PC-3 (cell line): Measurements from ENCODE around the gene ARIH2. TPM values are rescaled to one million over a fixed set of nuclear protein-coding genes. Genes with fewer than 3 reads are reported as not detected.
A peak's percentile ranks its signal among the peaks of the same experiment; 100 is the strongest.

Source experiments
- ATAC-seq: fragments of 200-7000 bp; cut with Tn5 transposase; 2 replicates; pipeline ENCODE4 v1.9.1; 2020; ENCODE audit warnings: mild to moderate bottlenecking, moderate library complexity
- BruUV-seq: library from RNA; stranded (reverse); fragments of 400-500 nt; replicated peaks from 2 replicates; lab custom pipeline; 2021; lab: Mats Ljungman, UMichigan
- CTCF ChIA-PET: fragments of 300-600 bp; sonication (Branson Sonifier 250); formaldehyde crosslinking; loops from one replicate; lab custom pipeline; 2022; ENCODE audit warnings: antibody characterized with exemption; lab: Charles Lee
- POLR2A ChIA-PET: fragments of 300-600 bp; sonication (Branson Sonifier 250); formaldehyde crosslinking; loops from one replicate; lab custom pipeline; 2022; ENCODE audit warnings: antibody characterized with exemption; ENCODE audit not compliant: unreplicated experiment; lab: Charles Lee
- DNase-seq: peaks from one replicate; pipeline ENCODE4 v3.0.0-alpha.2; 2015
- H2AFZ ChIP-seq: fragments of 300-600 bp; sonication (generic); 2 replicates; pipeline ENCODE4 v1.6.0; 2016; ENCODE audit warnings: antibody characterized with exemption, low read length
- H3F3A ChIP-seq: fragments of 300-600 bp; sonication (generic); one replicate; pipeline ENCODE4 v1.6.0; 2017; ENCODE audit warnings: antibody characterized with exemption, low read length, control low read depth, mild to moderate bottlenecking; ENCODE audit not compliant: unreplicated experiment
- H3K27ac ChIP-seq: fragments of 300-600 bp; sonication (generic); 2 replicates; pipeline ENCODE4 v1.5.1; 2016; ENCODE audit warnings: mild to moderate bottlenecking, low read length
- H3K27me3 ChIP-seq: fragments of 300-600 bp; sonication (generic); 2 replicates; pipeline ENCODE4 v1.6.1; 2016; ENCODE audit warnings: low read length, mixed read lengths
- H3K36me3 ChIP-seq: fragments of 300-600 bp; sonication (generic); 2 replicates; pipeline ENCODE4 v1.6.1; 2016; ENCODE audit warnings: low read depth, mixed run types, low read length, mixed read lengths
- H3K4me1 ChIP-seq: fragments of 300-600 bp; sonication (generic); 2 replicates; pipeline ENCODE4 v1.5.1; 2016; ENCODE audit warnings: low read length; ENCODE audit not compliant: insufficient read depth
- H3K4me2 ChIP-seq: fragments of 300-600 bp; sonication (generic); 2 replicates; pipeline ENCODE4 v1.6.0; 2016; ENCODE audit warnings: low read length
- H3K4me3 ChIP-seq: fragments of 300-600 bp; sonication (generic); 2 replicates; pipeline ENCODE4 v1.5.1; 2016; ENCODE audit warnings: mild to moderate bottlenecking, low read length, mixed read lengths
- H3K79me2 ChIP-seq: fragments of 300-600 bp; sonication (generic); 2 replicates; pipeline ENCODE4 v1.6.1; 2017; ENCODE audit warnings: low read length, mixed read lengths
- H3K9ac ChIP-seq: fragments of 300-600 bp; sonication (generic); 2 replicates; pipeline ENCODE4 v1.6.0; 2016; ENCODE audit warnings: mild to moderate bottlenecking, low read length
- H3K9me2 ChIP-seq: fragments of 300-600 bp; sonication (generic); replicated peaks from 2 replicates; pipeline ENCODE4 v1.6.1; 2016; ENCODE audit warnings: mixed run types, low read length, mixed read lengths
- H3K9me3 ChIP-seq: fragments of 300-600 bp; sonication (generic); 2 replicates; pipeline ENCODE4 v1.6.1; 2016; ENCODE audit warnings: low read length, mixed read lengths
- H4K20me1 ChIP-seq: fragments of 300-600 bp; sonication (generic); 2 replicates; pipeline ENCODE4 v1.6.1; 2016; ENCODE audit warnings: low read length, mixed read lengths
- EZH2 ChIP-seq: fragments of 300-600 bp; sonication (generic); IDR thresholded peaks from one replicate; pipeline ENCODE4 v1.6.1; 2017; ENCODE audit warnings: antibody characterized with exemption, mild to moderate bottlenecking, low read length; ENCODE audit not compliant: unreplicated experiment
- EZH2phosphoT487 ChIP-seq: fragments of 300-600 bp; sonication (generic); IDR thresholded peaks from 2 replicates; pipeline ENCODE4 v1.6.1; 2018; ENCODE audit warnings: mild to moderate bottlenecking, antibody characterized with exemption, low read length, borderline replicate concordance
- intact Hi-C: fragments of 100-400 bp; cut with micrococcal nuclease; formaldehyde crosslinking; loops from 2 replicates; pipeline ENCODE4 v1.9.0; 2023
- total RNA-seq: library from RNA; depleted of rRNA; stranded (reverse); fragments of >200 nt; gene quantifications from 2 replicates; pipeline ENCODE4 v1.2.3, GENCODE V29; 2014
- TF ChIP-seq, protein P1 (sequence below): fragments of 300-600 bp; sonication (generic); conservative IDR thresholded peaks from 2 replicates; pipeline ENCODE4 v1.5.1; 2017; ENCODE audit warnings: antibody characterized with exemption, low read depth, mild to moderate bottlenecking, low read length

ARIH2 gene
- total RNA-seq, 1 experiment from 2014 or later = 136 TPM

GRCh38 chr3:48934333-48934991, 15.8 kb downstream of the ARIH2 start:
- Histone ChIP-seq H3K9me3 (no peaks in the 10 kb centered on the region), H3K9me2 (no peaks in the 10 kb centered on the region), H3K9ac (no peak overlapping the region), H3K4me2 (no peak overlapping the region), H3K4me3 (no peak overlapping the region), H3K79me2 (peaks cover 93% of the 10 kb centered on the region), H3K27ac (no peak overlapping the region), H3K36me3 (peaks cover 38% of the 10 kb centered on the region), H2AFZ (no peak overlapping the region), H3F3A (no peaks in the 10 kb centered on the region), H3K4me1 (peaks cover 17% of the 10 kb centered on the region), H3K27me3 (no peaks in the 10 kb centered on the region), H4K20me1 (peaks cover 33% of the 10 kb centered on the region)
- DNase-seq (no peak), ATAC-seq (no peak)
- no TSS peak for BruUV-seq
- intact Hi-C loops = loop anchor here (10.0 kb wide), 1 partner anchor 150 kb away; no protein-coding TSS in a partner anchor
- ChIA-PET POLR2A (no interaction called here), CTCF (no interaction called here)
- TF ChIP-seq, protein P1, sequence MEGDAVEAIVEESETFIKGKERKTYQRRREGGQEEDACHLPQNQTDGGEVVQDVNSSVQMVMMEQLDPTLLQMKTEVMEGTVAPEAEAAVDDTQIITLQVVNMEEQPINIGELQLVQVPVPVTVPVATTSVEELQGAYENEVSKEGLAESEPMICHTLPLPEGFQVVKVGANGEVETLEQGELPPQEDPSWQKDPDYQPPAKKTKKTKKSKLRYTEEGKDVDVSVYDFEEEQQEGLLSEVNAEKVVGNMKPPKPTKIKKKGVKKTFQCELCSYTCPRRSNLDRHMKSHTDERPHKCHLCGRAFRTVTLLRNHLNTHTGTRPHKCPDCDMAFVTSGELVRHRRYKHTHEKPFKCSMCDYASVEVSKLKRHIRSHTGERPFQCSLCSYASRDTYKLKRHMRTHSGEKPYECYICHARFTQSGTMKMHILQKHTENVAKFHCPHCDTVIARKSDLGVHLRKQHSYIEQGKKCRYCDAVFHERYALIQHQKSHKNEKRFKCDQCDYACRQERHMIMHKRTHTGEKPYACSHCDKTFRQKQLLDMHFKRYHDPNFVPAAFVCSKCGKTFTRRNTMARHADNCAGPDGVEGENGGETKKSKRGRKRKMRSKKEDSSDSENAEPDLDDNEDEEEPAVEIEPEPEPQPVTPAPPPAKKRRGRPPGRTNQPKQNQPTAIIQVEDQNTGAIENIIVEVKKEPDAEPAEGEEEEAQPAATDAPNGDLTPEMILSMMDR = no peak
- TF ChIP-seq EZH2phosphoT487 (no peak), EZH2 (no peak)

- Histone ChIP-seq H4K20me1 (peaks cover 26% of the 10 kb centered on the region), H3K27me3 (no peaks in the 10 kb centered on the region), H3K27ac (no peak overlapping the region), H3K79me2 (peaks cover 82% of the 10 kb centered on the region), H2AFZ (no peak overlapping the region), H3K9me2 (no peaks in the 10 kb centered on the region), H3K4me3 (no peak overlapping the region), H3K36me3 (peaks cover 30% of the 10 kb centered on the region), H3F3A (no peaks in the 10 kb centered on the region), H3K9me3 (no peaks in the 10 kb centered on the region), H3K4me1 (peaks cover 17% of the 10 kb centered on the region), H3K4me2 (no peak overlapping the region), H3K9ac (no peak overlapping the region)
- ChIA-PET POLR2A (no interaction called here), CTCF (no interaction called here)
- BruUV-seq = no TSS peak
- DNase-seq (no peak), ATAC-seq (no peak)
- TF ChIP-seq, protein P1 = no peak
- TF ChIP-seq EZH2phosphoT487 (no peak), EZH2 (no peak)
- intact Hi-C loops = loop anchor here (10.0 kb wide), 1 partner anchor 151 kb away; no protein-coding TSS in a partner anchor
These were observed 16.9 kb downstream of the ARIH2 start for GRCh38 chr3:48935530-48935929.

- Histone ChIP-seq H4K20me1 (0 out of 2 replicates have a peak, but pooled peaks cover 12% of the 10 kb centered on the region), H3K9me2 (no peaks in the 10 kb centered on the region), H2AFZ (no peak overlapping the region), H3K27ac (peak overlapping the region; percentile 3; the same call in 1 of the 2 replicates), H3K4me1 (peaks cover 17% of the 10 kb centered on the region), H3K4me2 (peak overlapping the region; percentile 1; the same call in 1 of the 2 replicates), H3K27me3 (no peaks in the 10 kb centered on the region), H3K4me3 (no peak overlapping the region), H3F3A (no peaks in the 10 kb centered on the region), H3K9me3 (no peaks in the 10 kb centered on the region), H3K36me3 (peaks cover 24% of the 10 kb centered on the region), H3K79me2 (peaks cover 68% of the 10 kb centered on the region), H3K9ac (no peak overlapping the region)
- BruUV-seq = no TSS peak
- CTCF ChIA-PET = interaction anchor here (0.5 to 0.6 kb wide), 2 partner anchors 47 to 50 kb away, joined by 3 read pairs; no protein-coding TSS in a partner anchor
- intact Hi-C loops = loop anchor here (10.0 kb wide), 1 partner anchor 153 kb away; no protein-coding TSS in a partner anchor
- POLR2A ChIA-PET = interaction anchor here (0.5 to 0.7 kb wide), 4 partner anchors 18 to 473 kb away, joined by 3 to 9 read pairs (median 4); partner anchors contain the start of gene IMPDH2
- TF ChIP-seq EZH2 (no peak), EZH2phosphoT487 (no peak)
- TF ChIP-seq, protein P1 = no peak
- DNase-seq = peak; percentile 67
- ATAC-seq = peak; percentile 98
These were observed 19.5 kb downstream of the ARIH2 start for GRCh38 chr3:48938156-48938555.
